ENCODE measurements around the gene ADNP. TPM values are rescaled to one million over a fixed set of nuclear protein-coding genes. Genes with fewer than 3 reads are reported as not detected.

ADNP gene
- polyA plus RNA-seq, 3 donors: 1.4 to 16.6 (median 3.3) TPM

DNA sequence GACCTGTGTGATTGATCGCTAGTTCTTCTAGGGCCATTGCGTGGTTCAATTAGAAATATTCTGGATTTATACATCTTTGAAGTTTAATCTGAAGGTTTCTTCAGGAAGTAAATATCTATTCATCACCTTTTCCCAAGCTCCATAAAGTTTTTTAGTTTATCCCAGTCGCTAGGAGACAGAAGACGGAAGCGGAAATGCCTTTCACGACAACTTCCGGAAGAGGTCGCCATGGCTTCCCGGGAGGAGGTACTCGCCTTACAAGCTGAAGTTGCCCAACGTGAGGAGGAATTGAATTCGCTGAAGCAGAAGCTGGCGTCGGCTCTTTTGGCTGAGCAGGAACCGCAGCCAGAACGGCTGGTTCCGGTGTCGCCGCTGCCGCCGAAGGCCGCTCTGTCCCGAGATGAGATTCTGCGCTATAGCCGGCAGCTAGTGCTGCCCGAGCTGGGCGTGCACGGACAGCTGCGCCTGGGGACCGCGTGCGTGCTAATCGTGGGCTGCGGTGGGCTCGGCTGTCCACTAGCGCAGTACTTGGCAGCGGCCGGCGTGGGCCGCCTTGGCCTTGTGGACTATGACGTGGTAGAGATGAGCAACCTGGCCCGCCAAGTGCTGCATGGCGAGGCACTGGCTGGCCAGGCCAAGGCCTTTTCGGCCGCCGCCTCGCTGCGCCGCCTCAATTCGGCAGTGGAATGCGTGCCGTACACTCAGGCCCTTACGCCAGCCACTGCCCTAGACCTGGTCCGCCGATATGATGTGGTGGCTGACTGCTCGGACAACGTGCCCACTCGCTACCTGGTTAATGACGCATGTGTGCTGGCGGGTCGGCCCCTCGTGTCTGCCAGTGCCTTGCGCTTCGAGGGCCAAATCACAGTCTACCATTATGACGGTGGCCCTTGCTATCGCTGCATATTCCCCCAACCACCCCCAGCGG lies 27.6 kb upstream of the ADNP start, which contains the start of gene MOCS3:
TSS of gene MOCS3 (plus strand) at position 204 of the 928 bp plus-strand sequence. CDS start at position 229, 25 bp downstream.
- TF ChIP-seq, protein P1, sequence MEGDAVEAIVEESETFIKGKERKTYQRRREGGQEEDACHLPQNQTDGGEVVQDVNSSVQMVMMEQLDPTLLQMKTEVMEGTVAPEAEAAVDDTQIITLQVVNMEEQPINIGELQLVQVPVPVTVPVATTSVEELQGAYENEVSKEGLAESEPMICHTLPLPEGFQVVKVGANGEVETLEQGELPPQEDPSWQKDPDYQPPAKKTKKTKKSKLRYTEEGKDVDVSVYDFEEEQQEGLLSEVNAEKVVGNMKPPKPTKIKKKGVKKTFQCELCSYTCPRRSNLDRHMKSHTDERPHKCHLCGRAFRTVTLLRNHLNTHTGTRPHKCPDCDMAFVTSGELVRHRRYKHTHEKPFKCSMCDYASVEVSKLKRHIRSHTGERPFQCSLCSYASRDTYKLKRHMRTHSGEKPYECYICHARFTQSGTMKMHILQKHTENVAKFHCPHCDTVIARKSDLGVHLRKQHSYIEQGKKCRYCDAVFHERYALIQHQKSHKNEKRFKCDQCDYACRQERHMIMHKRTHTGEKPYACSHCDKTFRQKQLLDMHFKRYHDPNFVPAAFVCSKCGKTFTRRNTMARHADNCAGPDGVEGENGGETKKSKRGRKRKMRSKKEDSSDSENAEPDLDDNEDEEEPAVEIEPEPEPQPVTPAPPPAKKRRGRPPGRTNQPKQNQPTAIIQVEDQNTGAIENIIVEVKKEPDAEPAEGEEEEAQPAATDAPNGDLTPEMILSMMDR (IDR thresholded peaks at IDR 0.05): no peak
- peak within 1 kb of the TSS; percentile 85 for H2AFZ ChIP-seq (ENCODE audit: insufficient read depth, low read depth, low read length, poor library complexity, severe bottlenecking)
- H3K9me3 Mint-ChIP-seq: peaks cover 0 to 2% (median 0%) of the 10 kb centered on the region in 7 donors
- H3K9ac ChIP-seq (ENCODE audit: insufficient read depth, low read length, poor library complexity, severe bottlenecking): peak within 1 kb of the TSS; percentile 88
- peak within 1 kb of the TSS; percentile 91 to 95 for H3K27ac ChIP-seq (ENCODE audit: low read depth in 1 of 2, low read length in 2 of 2)
- peak within 1 kb of the TSS; percentile 75 to 92 (median 87) for H3K4me3 ChIP-seq (replicated peaks in 1 of 3; ENCODE audit: low read depth in 2 of 3, low read length in 3 of 3)
- peak within 1 kb of the TSS; percentile 98 to 99 (median 99) for H3K27ac Mint-ChIP-seq
- H3K4me1 ChIP-seq (ENCODE audit: control insufficient read depth in 1 of 2, insufficient read depth in 2 of 2, low read length in 2 of 2): peaks cover 27 to 30% of the 10 kb centered on the region in 2 donors
- H4K20me1 ChIP-seq (ENCODE audit: insufficient read depth, low read length): peaks cover 41% of the 10 kb centered on the region
- peaks cover 64% of the 10 kb centered on the region for H3K79me2 ChIP-seq (ENCODE audit: insufficient read depth, low read length)
- peaks cover 39% of the 10 kb centered on the region for H3K4me1 Mint-ChIP-seq
- intact Hi-C loops (cut with micrococcal nuclease): loop anchor here (1.0 kb wide), 2 partner anchors 21 to 28 kb away; partner anchors contain the start of gene ADNP (in 2 of the 2)
- H3K4me2 ChIP-seq (replicated peaks; ENCODE audit: extremely low read depth, low read length, poor library complexity, severe bottlenecking): peak within 1 kb of the TSS; percentile 85
- no peaks in the 10 kb centered on the region for H3K9me3 ChIP-seq (replicated peaks in 1 of 2; ENCODE audit: control insufficient read depth in 1 of 2, insufficient read depth in 1 of 2, low read length in 2 of 2)
- peaks cover 15 to 25% of the 10 kb centered on the region in 2 donors for H3K36me3 ChIP-seq (replicated peaks in 1 of 2; ENCODE audit: control insufficient read depth in 1 of 2, insufficient read depth in 2 of 2, low read length in 2 of 2)
- peaks cover 0 to 3% (median 0%) of the 10 kb centered on the region in 3 donors for H3K27me3 Mint-ChIP-seq (ENCODE audit: low read depth in 3 of 3)
- peak; percentile 97 to 99 (median 98) for DNase-seq
- H3K4me3 Mint-ChIP-seq: peak within 1 kb of the TSS; percentile 93 to 98
- H3K27me3 ChIP-seq (ENCODE audit: control insufficient read depth in 2 of 2, insufficient read depth in 2 of 2, low read length in 2 of 2): no peaks in the 10 kb centered on the region
- WGBS (ENCODE audit: insufficient coverage): 2% methylated on average over 65 of the region's 67 CpGs
- peaks cover 23 to 30% of the 10 kb centered on the region in 2 donors for H3K36me3 Mint-ChIP-seq
